GM18526 (cell line): Measurements from ENCODE around the gene B3GNT4.

ENCODE experiments used
- POLR2A ChIP-seq: IDR thresholded peaks from 3 replicates; pipeline ENCODE4 v1.6.1; 2011; ENCODE audit not compliant: insufficient read length; ENCODE audit errors: extremely low read depth

The B3GNT4 gene

GRCh38 chr12:122228092-122228491 lies 24.6 kb downstream of the B3GNT4 start:
- TF ChIP-seq POLR2A: no peak

- no peak for TF ChIP-seq POLR2A
Measured at GRCh38 chr12:122230798-122231197, 27.3 kb downstream of the B3GNT4 start.

- no peak for TF ChIP-seq POLR2A
Measured at GRCh38 chr12:122232691-122233090, 29.2 kb downstream of the B3GNT4 start.

GRCh38 chr12:122235741-122236140 lies 32.2 kb downstream of the B3GNT4 start:
- TF ChIP-seq POLR2A: no peak

GRCh38 chr12:122238861-122239260 lies 35.4 kb downstream of the B3GNT4 start:
- TF ChIP-seq POLR2A: no peak

- no peak for TF ChIP-seq POLR2A
Measured at GRCh38 chr12:122243965-122244364, 40.5 kb downstream of the B3GNT4 start.

GRCh38 chr12:122244565-122245371 lies 41.3 kb downstream of the B3GNT4 start:
- no peak for TF ChIP-seq POLR2A

- no peak for TF ChIP-seq POLR2A
Measured at GRCh38 chr12:122245553-122245952, 42.0 kb downstream of the B3GNT4 start.

GRCh38 chr12:122250047-122250446 lies 46.5 kb downstream of the B3GNT4 start:
- no peak for TF ChIP-seq POLR2A

GRCh38 chr12:122250536-122250935 lies 47.0 kb downstream of the B3GNT4 start:
- no peak for TF ChIP-seq POLR2A
